OCI-LY1 (cell line): Measurements from ENCODE around the gene TMEM138.

ENCODE experiments used
- H2AFZ ChIP-seq: fragments of 200-600 bp; sonication (generic), shearing (Covaris generic); 2 replicates; pipeline ENCODE4 v1.6.0; 2014; ENCODE audit warnings: antibody characterized with exemption, mild to moderate bottlenecking, low read length
- H3F3A ChIP-seq: fragments of 200-600 bp; sonication (generic), shearing (Covaris generic); 2 replicates; pipeline ENCODE4 v1.6.0; 2014; ENCODE audit warnings: mild to moderate bottlenecking, antibody characterized with exemption, low read length, moderate library complexity; ENCODE audit not compliant: insufficient read depth
- H3K27ac ChIP-seq: fragments of 200-600 bp; sonication (generic); 2 replicates; pipeline ENCODE4 v1.5.1; 2014; ENCODE audit warnings: low read length, mixed run types, mild to moderate bottlenecking, low read depth; ENCODE audit not compliant: poor library complexity, severe bottlenecking
- H3K27me3 ChIP-seq: fragments of 200-600 bp; sonication (generic); 2 replicates; pipeline ENCODE4 v1.6.0; 2014; ENCODE audit warnings: antibody characterized with exemption, mild to moderate bottlenecking, low read length, moderate library complexity; ENCODE audit not compliant: insufficient read depth
- H3K36me3 ChIP-seq: fragments of 200-600 bp; sonication (generic); 2 replicates; pipeline ENCODE4 v1.6.1; 2014; ENCODE audit warnings: mild to moderate bottlenecking, antibody characterized with exemption, low read length, moderate library complexity, mixed read lengths; ENCODE audit not compliant: insufficient read depth
- H3K4me1 ChIP-seq: fragments of 200-600 bp; sonication (generic); 2 replicates; pipeline ENCODE4 v1.5.1; 2014; ENCODE audit warnings: mild to moderate bottlenecking, low read length, moderate library complexity; ENCODE audit not compliant: insufficient read depth, severe bottlenecking
- H3K4me2 ChIP-seq: fragments of 200-600 bp; sonication (generic), shearing (Covaris generic); 2 replicates; pipeline ENCODE4 v1.6.1; 2014; ENCODE audit warnings: low read length
- H3K4me3 ChIP-seq: fragments of 200-600 bp; sonication (generic); 2 replicates; pipeline ENCODE4 v1.5.1; 2014; ENCODE audit warnings: low read length, low read depth, mild to moderate bottlenecking, mixed read lengths; ENCODE audit not compliant: poor library complexity, severe bottlenecking
- H3K79me2 ChIP-seq: fragments of 200-600 bp; shearing (Covaris generic); 2 replicates; pipeline ENCODE4 v1.6.1; 2016; ENCODE audit warnings: mixed run types, low read length, mixed read lengths; ENCODE audit not compliant: insufficient read depth
- H3K9ac ChIP-seq: fragments of 200-600 bp; sonication (generic), shearing (Covaris generic); 2 replicates; pipeline ENCODE4 v1.6.1; 2014; ENCODE audit warnings: mild to moderate bottlenecking, low read length, mixed read lengths
- H3K9me2 ChIP-seq: fragments of 200-600 bp; sonication (generic), shearing (Covaris generic); 2 replicates; pipeline ENCODE4 v1.6.1; 2014; ENCODE audit warnings: low read depth, mild to moderate bottlenecking, low read length, mixed read lengths
- H3K9me3 ChIP-seq: fragments of 200-600 bp; shearing (Covaris generic); 2 replicates; pipeline ENCODE4 v1.6.1; 2014; ENCODE audit warnings: low read length, mixed read lengths
- H4K20me1 ChIP-seq: fragments of 200-600 bp; sonication (generic), shearing (Covaris generic); 2 replicates; pipeline ENCODE4 v1.6.0; 2016; ENCODE audit warnings: mild to moderate bottlenecking, low read length; ENCODE audit not compliant: insufficient read depth
- EZH2 ChIP-seq: fragments of 200-600 bp; sonication (generic), shearing (Covaris generic); IDR thresholded peaks from 2 replicates; pipeline ENCODE4 v1.8.0; 2017; ENCODE audit warnings: borderline replicate concordance, mixed run types, mild to moderate bottlenecking, antibody characterized with exemption, low read length, moderate library complexity, mixed read lengths
- TF ChIP-seq, protein P1 (sequence below): fragments of 200-600 bp; sonication (generic), shearing (Covaris generic); IDR thresholded peaks from 2 replicates; pipeline ENCODE4 v1.5.1; 2017; ENCODE audit warnings: mild to moderate bottlenecking, antibody characterized with exemption, low read length, moderate library complexity, mixed read lengths

Gene TMEM138

DNA sequence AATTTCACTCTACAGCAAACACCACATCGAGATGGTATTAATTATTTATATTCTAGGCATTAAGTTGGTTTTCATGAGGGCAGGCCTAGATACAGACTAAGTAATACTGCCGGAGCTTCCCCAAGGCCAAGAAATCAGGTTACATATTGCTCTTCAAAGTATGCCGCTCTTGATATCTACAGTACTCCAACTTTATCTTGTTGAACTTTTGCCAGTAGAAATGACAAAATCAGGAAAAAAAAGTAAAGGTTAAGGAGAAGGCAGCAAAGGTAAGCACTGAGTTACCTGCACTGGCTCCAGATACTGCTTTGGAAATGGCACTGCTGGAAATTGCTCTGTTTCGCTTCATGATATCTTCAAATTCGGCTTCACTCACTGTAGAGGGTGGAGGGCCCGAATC, 53.2 kb downstream of the TMEM138 start:
- Histone ChIP-seq H4K20me1 (peaks cover 3% of the 10 kb centered on the region; the same call in 1 of the 2 replicates), H3K27me3 (no peaks in the 10 kb centered on the region), H3K4me3 (no peak overlapping the region), H3K9ac (no peak overlapping the region), H3K79me2 (0 out of 2 replicates have a peak, but pooled peaks cover 4% of the 10 kb centered on the region), H2AFZ (no peak overlapping the region), H3K4me1 (no peaks in the 10 kb centered on the region), H3K36me3 (peaks cover 100% of the 10 kb centered on the region), H3K9me3 (no peaks in the 10 kb centered on the region), H3F3A (no peaks in the 10 kb centered on the region), H3K9me2 (no peaks in the 10 kb centered on the region), H3K4me2 (no peak overlapping the region), H3K27ac (no peak overlapping the region)
- no peak for TF ChIP-seq EZH2
- TF ChIP-seq, protein P1, sequence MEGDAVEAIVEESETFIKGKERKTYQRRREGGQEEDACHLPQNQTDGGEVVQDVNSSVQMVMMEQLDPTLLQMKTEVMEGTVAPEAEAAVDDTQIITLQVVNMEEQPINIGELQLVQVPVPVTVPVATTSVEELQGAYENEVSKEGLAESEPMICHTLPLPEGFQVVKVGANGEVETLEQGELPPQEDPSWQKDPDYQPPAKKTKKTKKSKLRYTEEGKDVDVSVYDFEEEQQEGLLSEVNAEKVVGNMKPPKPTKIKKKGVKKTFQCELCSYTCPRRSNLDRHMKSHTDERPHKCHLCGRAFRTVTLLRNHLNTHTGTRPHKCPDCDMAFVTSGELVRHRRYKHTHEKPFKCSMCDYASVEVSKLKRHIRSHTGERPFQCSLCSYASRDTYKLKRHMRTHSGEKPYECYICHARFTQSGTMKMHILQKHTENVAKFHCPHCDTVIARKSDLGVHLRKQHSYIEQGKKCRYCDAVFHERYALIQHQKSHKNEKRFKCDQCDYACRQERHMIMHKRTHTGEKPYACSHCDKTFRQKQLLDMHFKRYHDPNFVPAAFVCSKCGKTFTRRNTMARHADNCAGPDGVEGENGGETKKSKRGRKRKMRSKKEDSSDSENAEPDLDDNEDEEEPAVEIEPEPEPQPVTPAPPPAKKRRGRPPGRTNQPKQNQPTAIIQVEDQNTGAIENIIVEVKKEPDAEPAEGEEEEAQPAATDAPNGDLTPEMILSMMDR, result no peak

DNA sequence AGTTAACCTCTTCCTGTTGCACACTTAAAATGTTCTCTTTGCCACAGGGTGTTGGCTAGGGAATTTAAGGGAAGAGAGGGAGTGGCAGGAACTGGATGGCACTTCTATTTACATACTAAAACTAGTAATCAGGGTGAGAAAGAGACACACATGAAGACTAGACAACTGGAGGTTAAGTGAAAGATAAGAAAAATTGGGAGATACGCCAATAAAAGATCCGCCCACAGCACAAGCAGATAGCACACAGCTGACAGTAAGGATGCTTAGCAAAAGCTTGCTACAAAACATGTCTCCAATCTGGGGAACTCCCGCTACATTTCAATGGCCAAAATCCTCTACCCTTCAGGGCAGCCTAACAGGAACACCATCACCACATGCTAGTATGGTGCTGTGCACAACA, 54.8 kb downstream of the TMEM138 start:
- Histone ChIP-seq H3K27me3 (no peaks in the 10 kb centered on the region), H3K9me2 (no peaks in the 10 kb centered on the region), H3K27ac (no peak overlapping the region), H3K79me2 (0 out of 2 replicates have a peak, but pooled peaks cover 4% of the 10 kb centered on the region), H3K4me3 (no peak overlapping the region), H3K36me3 (peaks cover 99% of the 10 kb centered on the region), H3K9ac (no peak overlapping the region), H3K9me3 (no peaks in the 10 kb centered on the region), H4K20me1 (peaks cover 3% of the 10 kb centered on the region; the same call in 1 of the 2 replicates), H2AFZ (no peak overlapping the region), H3K4me1 (no peaks in the 10 kb centered on the region), H3F3A (no peaks in the 10 kb centered on the region), H3K4me2 (no peak overlapping the region)
- no peak for TF ChIP-seq EZH2
- TF ChIP-seq, protein P1, result no peak

DNA sequence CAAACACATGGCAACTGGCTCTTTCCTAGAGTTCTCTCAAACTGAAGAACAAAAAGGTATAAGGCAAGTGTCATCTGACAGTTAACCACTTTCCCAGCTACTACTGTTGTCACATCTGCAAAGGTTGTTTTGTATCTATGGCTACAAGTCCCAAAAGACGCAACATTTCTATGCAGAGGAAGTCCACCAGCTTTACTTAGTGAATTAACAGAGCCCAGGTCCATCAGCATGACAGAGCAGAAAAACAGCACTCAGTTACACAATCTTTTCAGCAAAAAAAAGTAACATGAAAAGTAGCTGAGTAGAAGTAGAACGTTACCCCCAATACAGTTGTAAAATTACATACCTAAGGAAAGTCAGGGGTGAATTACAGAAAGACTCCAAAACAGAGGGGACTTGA, 55.5 kb downstream of the TMEM138 start:
- Histone ChIP-seq H3K9me3 (no peaks in the 10 kb centered on the region), H3K4me1 (no peaks in the 10 kb centered on the region), H3K4me2 (no peak overlapping the region), H3F3A (no peaks in the 10 kb centered on the region), H3K36me3 (peaks cover 99% of the 10 kb centered on the region), H3K79me2 (0 out of 2 replicates have a peak, but pooled peaks cover 4% of the 10 kb centered on the region), H3K9me2 (no peaks in the 10 kb centered on the region), H3K9ac (no peak overlapping the region), H4K20me1 (peaks cover 3% of the 10 kb centered on the region; the same call in 1 of the 2 replicates), H3K27me3 (no peaks in the 10 kb centered on the region), H3K4me3 (no peak overlapping the region), H3K27ac (no peak overlapping the region), H2AFZ (no peak overlapping the region)
- TF ChIP-seq EZH2, result no peak
- TF ChIP-seq, protein P1, result no peak
